Activated CD4-positive, alpha-beta memory T cell treated with anti-CD3 and anti-CD28 coated beads for 36 hours (primary cell): ENCODE measurements around the gene POLR1D. TPM values are rescaled to one million over a fixed set of nuclear protein-coding genes. Genes with fewer than 3 reads are reported as not detected.

Experiments
- CTCF ChIA-PET: fragments of 350-600 bp; sonication (Branson Sonifier 250); formaldehyde crosslinking; loops from one replicate; lab custom pipeline; 2021; ENCODE audit warnings: antibody characterized with exemption, inconsistent platforms; lab: Charles Lee
- POLR2A ChIA-PET: fragments of 350-600 bp; sonication (Branson Sonifier 250); formaldehyde crosslinking; loops from one replicate; lab custom pipeline; 2021; ENCODE audit warnings: antibody characterized with exemption; lab: Charles Lee
- DNase-seq: peaks from one replicate; pipeline ENCODE4 v3.0.0-alpha.2; 2020
- H3K27ac Mint-ChIP-seq: one replicate; pipeline ENCODE4 v1.8.0; 2021; ENCODE audit warnings: mixed read lengths
- H3K27me3 Mint-ChIP-seq: one replicate; pipeline ENCODE4 v1.8.0; 2021; ENCODE audit warnings: mixed read lengths
- H3K36me3 Mint-ChIP-seq: one replicate; pipeline ENCODE4 v1.8.0; 2021; ENCODE audit warnings: mixed read lengths
- H3K4me1 Mint-ChIP-seq: one replicate; pipeline ENCODE4 v1.8.0; 2021; ENCODE audit warnings: low read depth, mixed read lengths
- H3K4me3 Mint-ChIP-seq: one replicate; pipeline ENCODE4 v1.8.0; 2021; ENCODE audit warnings: mild to moderate bottlenecking, mixed read lengths
- H3K9me3 Mint-ChIP-seq: one replicate; pipeline ENCODE4 v1.8.0; 2021; ENCODE audit warnings: mixed read lengths
- intact Hi-C: fragments of 100-400 bp; cut with micrococcal nuclease; formaldehyde crosslinking; loops from one replicate; pipeline ENCODE4 v1.15.1; 2023
- total RNA-seq, 2 experiments: library from RNA; stranded (reverse); gene quantifications; one replicate each; pipeline ENCODE4 v1.2.3, GENCODE V29; 2021

Gene POLR1D
- total RNA-seq, 2 experiments from 2014 or later = 114 to 118 TPM

GRCh38 chr13:27665333-27665732, 43.6 kb downstream of the POLR1D start:
- no peak for DNase-seq
- H3K4me1 Mint-ChIP-seq = no peaks in the 10 kb centered on the region
- no peaks in the 10 kb centered on the region for H3K9me3 Mint-ChIP-seq
- POLR2A ChIA-PET = no interaction called here
- H3K4me3 Mint-ChIP-seq = no peak overlapping the region
- H3K27ac Mint-ChIP-seq = no peak overlapping the region
- CTCF ChIA-PET = interaction anchor here (0.6 kb wide), 1 partner anchor 204 kb away, joined by 3 read pairs; no protein-coding TSS in a partner anchor
- H3K36me3 Mint-ChIP-seq = peaks cover 14% of the 10 kb centered on the region
- no peaks in the 10 kb centered on the region for H3K27me3 Mint-ChIP-seq
- intact Hi-C loops = no loop called here

- Mint-ChIP-seq H3K9me3 (no peaks in the 10 kb centered on the region), H3K27me3 (no peaks in the 10 kb centered on the region), H3K36me3 (peaks cover 11% of the 10 kb centered on the region), H3K4me3 (no peak overlapping the region), H3K4me1 (no peaks in the 10 kb centered on the region), H3K27ac (no peak overlapping the region)
- ChIA-PET CTCF (interaction anchor here (0.6 kb wide), 1 partner anchor 203 kb away, joined by 3 read pairs; no protein-coding TSS in a partner anchor), POLR2A (no interaction called here)
- DNase-seq = no peak
- intact Hi-C loops = no loop called here
Observed at GRCh38 chr13:27665761-27666160, 44.1 kb downstream of the POLR1D start.

- Mint-ChIP-seq H3K9me3 (no peaks in the 10 kb centered on the region), H3K27ac (no peak overlapping the region), H3K36me3 (peaks cover 11% of the 10 kb centered on the region), H3K4me3 (no peak overlapping the region), H3K4me1 (no peaks in the 10 kb centered on the region), H3K27me3 (no peaks in the 10 kb centered on the region)
- ChIA-PET POLR2A (no interaction called here), CTCF (no interaction called here)
- DNase-seq = no peak
- intact Hi-C loops = no loop called here
Observed at GRCh38 chr13:27666951-27667350, 45.3 kb downstream of the POLR1D start.

- H3K36me3 Mint-ChIP-seq = peaks cover 13% of the 10 kb centered on the region
- POLR2A ChIA-PET = no interaction called here
- intact Hi-C loops = no loop called here
- no peaks in the 10 kb centered on the region for H3K27me3 Mint-ChIP-seq
- no peak overlapping the region for H3K27ac Mint-ChIP-seq
- H3K9me3 Mint-ChIP-seq = no peaks in the 10 kb centered on the region
- H3K4me3 Mint-ChIP-seq = no peak overlapping the region
- CTCF ChIA-PET = no interaction called here
- no peaks in the 10 kb centered on the region for H3K4me1 Mint-ChIP-seq
- DNase-seq = no peak
Observed at GRCh38 chr13:27667946-27668345, 46.3 kb downstream of the POLR1D start.

- Mint-ChIP-seq H3K27me3 (no peaks in the 10 kb centered on the region), H3K4me3 (no peak overlapping the region), H3K36me3 (peaks cover 7% of the 10 kb centered on the region), H3K4me1 (no peaks in the 10 kb centered on the region), H3K9me3 (no peaks in the 10 kb centered on the region), H3K27ac (no peak overlapping the region)
- CTCF ChIA-PET = interaction anchor here (1.0 kb wide), 1 partner anchor 50 kb away, joined by 3 read pairs; the partner anchor contains the start of gene LNX2
- intact Hi-C loops = no loop called here
- no peak for DNase-seq
- POLR2A ChIA-PET = no interaction called here
Observed at GRCh38 chr13:27670861-27671260, 49.2 kb downstream of the POLR1D start.

GRCh38 chr13:27672025-27672424, 50.3 kb downstream of the POLR1D start:
- no peak overlapping the region for H3K4me3 Mint-ChIP-seq
- no peak overlapping the region for H3K27ac Mint-ChIP-seq
- H3K4me1 Mint-ChIP-seq = no peaks in the 10 kb centered on the region
- DNase-seq = no peak
- ChIA-PET CTCF (no interaction called here), POLR2A (no interaction called here)
- H3K9me3 Mint-ChIP-seq = no peaks in the 10 kb centered on the region
- intact Hi-C loops = no loop called here
- peaks cover 2% of the 10 kb centered on the region for H3K36me3 Mint-ChIP-seq
- no peaks in the 10 kb centered on the region for H3K27me3 Mint-ChIP-seq

Other genes with a start within 250 kb of the POLR1D start
- 100 to 1,000 TPM; 217 to 218 TPM for gene GTF3A, start 197.3 kb upstream of the POLR1D start, total RNA-seq
- 10 to 100 TPM; 35.7 to 37.3 TPM for gene MTIF3, start 171.3 kb upstream of the POLR1D start, total RNA-seq
- gene LNX2, start 1.4 kb upstream of the POLR1D start, total RNA-seq = 1 to 10 TPM; 5.0 to 5.4 TPM
- gene GSX1, start 170.6 kb downstream of the POLR1D start, total RNA-seq = not detected